Motor neuron (in vitro differentiated cells): ENCODE results near the gene HERC4. TPM values are rescaled to one million over a fixed set of nuclear protein-coding genes. Genes with fewer than 3 reads are reported as not detected.

ENCODE experiments used
- ATAC-seq, 8 experiments: fragments of 200-7000 bp; cut with Tn5 transposase; replicated peaks in 6 of 8; 2 replicates each; pipeline ENCODE4 v1.8.0; 2021; ENCODE audit warnings: mild to moderate bottlenecking in 8 of 8, moderate library complexity in 8 of 8
- H3K27ac ChIP-seq, 2 donors: fragments of 250-450 bp; sonication (Bioruptor Pico); 2 replicates each; pipeline ENCODE4 v1.9.0; 2021; ENCODE audit warnings: antibody characterized with exemption in 2 of 2, mild to moderate bottlenecking in 2 of 2, moderate library complexity in 1 of 2
- H3K4me1 ChIP-seq, 2 donors: fragments of 250-450 bp; sonication (Bioruptor Pico); replicated peaks in 1 of 2; 2 replicates each; pipeline ENCODE4 v1.6.1; 2021; ENCODE audit warnings: antibody characterized with exemption in 2 of 2, mild to moderate bottlenecking in 2 of 2, moderate library complexity in 1 of 2
- H3K4me3 ChIP-seq, 5 donors: fragments of 250-450 bp; sonication (Bioruptor Pico); 2 replicates each; pipeline ENCODE4 v1.9.0; 2021; ENCODE audit warnings: antibody characterized with exemption in 5 of 5, mild to moderate bottlenecking in 5 of 5, moderate library complexity in 4 of 5
- WGBS, 10 experiments: fragments of 450-650 bp; shearing (Covaris generic); methylation state at CpG; one replicate each; pipeline ENCODE4 v1.0.0; 2022; 5-methylcytosine and 5-hydroxymethylcytosine counted together
- in situ Hi-C, 9 experiments: fragments of 400-800 bp; cut with MboI; loops; one replicate each; pipeline ENCODE4 v1.15.0; 2021; ENCODE audit warnings: low sequenced_read_pairs in 9 of 9, low pct_unique_long_range_greater_than_20kb in 2 of 9; ENCODE audit not compliant: unreplicated experiment in 9 of 9
- total RNA-seq, 8 experiments: library from RNA; unstranded; fragments of 300-600 nt; gene quantifications; 2 replicates each; pipeline versions ENCODE4 v1.2.3 to v1.2.4, GENCODE V29; 2022

HERC4 gene
- total RNA-seq, 8 experiments from 2014 or later, result 16.4 to 80.5 (median 40.3) TPM

DNA sequence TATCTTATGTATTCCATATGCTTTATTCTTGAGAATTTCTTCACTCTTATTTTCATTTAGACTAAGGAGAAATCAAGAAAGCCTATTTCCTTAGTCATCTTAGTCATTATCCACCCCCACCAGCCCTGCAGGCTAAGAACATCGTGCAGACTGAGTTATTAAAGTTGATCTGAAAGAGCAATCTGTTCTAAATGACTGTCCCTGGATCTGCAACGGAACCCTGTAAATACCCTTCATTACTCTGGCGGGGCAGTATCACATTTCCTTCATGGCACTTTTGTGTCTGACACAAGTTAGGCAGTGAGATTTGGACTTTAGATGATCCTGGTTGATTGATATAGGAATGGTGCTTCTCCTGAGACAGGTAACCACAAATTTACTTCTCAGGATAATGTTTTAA is 30.7 kb upstream of the HERC4 start:
- WGBS, 10 experiments, result 31 to 100% (median 81%) methylated on average over 1 to 3 of the region's 3 CpGs; no CpG with 5 or more reads in 2 of the 10 experiments
- Histone ChIP-seq H3K27ac (no peak overlapping the region), H3K4me1 (no peaks in the 10 kb centered on the region), H3K4me3 (no peak overlapping the region)
- in situ Hi-C loops, result no loop called here
- ATAC-seq, result no peak

DNA sequence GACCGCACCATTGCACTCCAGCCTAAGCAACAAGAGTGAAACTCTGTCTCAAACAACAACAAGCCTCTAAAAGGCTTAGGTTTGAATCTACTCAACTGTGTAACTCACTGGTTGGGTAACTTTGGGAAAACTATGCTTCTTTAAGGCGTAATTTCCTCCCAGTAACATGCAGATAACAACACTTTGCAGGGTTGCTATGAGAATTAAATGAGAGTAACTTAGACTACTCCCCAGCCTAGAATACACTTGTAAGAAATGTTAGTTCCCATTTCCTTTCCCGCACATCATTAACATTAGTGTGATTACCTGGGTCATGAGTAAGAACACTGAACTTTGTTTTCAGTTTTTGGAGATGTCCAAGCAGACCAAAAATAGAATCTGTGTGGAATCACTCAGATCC is 28.8 kb upstream of the HERC4 start:
- WGBS, 10 experiments, result 88 to 100% (median 100%) methylated on average over 1 to 3 of the region's 3 CpGs; no CpG with 5 or more reads in 1 of the 10 experiments

GRCh38 chr10:68103261-68103878 is 28.3 kb upstream of the HERC4 start:
- H3K4me1 ChIP-seq, result no peaks in the 10 kb centered on the region
- WGBS, 10 experiments, result 43 to 100% (median 75%) methylated on average over 1 to 4 of the region's 4 CpGs
- no peak overlapping the region for H3K27ac ChIP-seq
- in situ Hi-C loops, result no loop called here
- no peak for ATAC-seq
- no peak overlapping the region for H3K4me3 ChIP-seq

More for the DNA sequence above, 28.8 kb upstream of the HERC4 start:
- no peak for ATAC-seq
- in situ Hi-C loops, result no loop called here
- Histone ChIP-seq H3K4me3 (no peak overlapping the region), H3K4me1 (no peaks in the 10 kb centered on the region), H3K27ac (no peak overlapping the region)

DNA sequence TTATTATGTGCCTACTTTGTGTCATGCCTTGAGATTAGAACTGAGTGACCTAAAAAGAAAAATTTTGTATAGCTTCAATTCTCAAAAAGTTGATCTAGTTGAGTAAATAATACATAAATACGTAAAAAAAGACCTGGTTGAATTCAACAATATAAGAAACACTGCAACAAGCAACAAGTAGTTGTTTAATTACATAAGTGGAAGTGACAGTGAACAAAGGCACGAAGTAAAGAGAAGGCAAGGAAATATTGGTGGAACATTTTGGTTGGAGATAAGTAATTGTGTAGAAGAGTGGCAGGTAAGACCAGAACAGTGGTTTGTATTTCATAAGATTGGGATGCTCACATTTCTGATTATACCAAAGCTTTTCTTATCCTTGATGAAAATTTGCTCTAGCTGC is 26.0 kb upstream of the HERC4 start:
- 67 to 100% (median 86%) methylated on average over 1 to 2 of the region's 2 CpGs for WGBS, 10 experiments
- Histone ChIP-seq H3K4me3 (no peak overlapping the region), H3K27ac (no peak overlapping the region), H3K4me1 (no peaks in the 10 kb centered on the region)
- no peak for ATAC-seq
- in situ Hi-C loops, result no loop called here

DNA sequence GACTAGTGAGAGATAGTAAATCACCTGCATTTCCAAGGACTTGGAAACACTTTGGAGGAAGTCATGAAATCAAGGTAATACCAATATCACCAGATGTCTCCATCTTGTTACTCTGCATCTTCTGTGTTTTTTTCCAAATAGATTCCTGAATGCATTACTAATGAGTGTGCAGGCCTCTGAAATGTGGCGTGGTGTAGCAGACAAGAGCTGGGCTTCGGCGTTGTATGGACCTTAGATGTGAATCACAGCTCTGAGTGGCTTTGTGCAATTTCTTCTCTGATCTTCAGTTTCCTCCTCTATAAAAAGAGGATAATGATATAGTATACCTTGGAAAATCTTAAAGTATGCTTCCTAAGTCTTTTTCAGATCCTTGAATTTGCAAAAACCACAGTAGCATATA is 24.7 kb upstream of the HERC4 start:
- 0 to 100% (median 85%) methylated on average over 1 to 3 of the region's 3 CpGs; no CpG with 5 or more reads in 2 of the 10 experiments for WGBS, 10 experiments
- ATAC-seq, result no peak
- Histone ChIP-seq H3K27ac (no peak overlapping the region), H3K4me3 (no peak overlapping the region), H3K4me1 (no peaks in the 10 kb centered on the region)
- in situ Hi-C loops, result loop anchor here in 3 of 9 experiments (25.0 kb wide), 3 partner anchors 88 to 213 kb away; no protein-coding TSS in a partner anchor

GRCh38 chr10:68096913-68097516 is 21.9 kb upstream of the HERC4 start:
- no peak overlapping the region for H3K27ac ChIP-seq
- ATAC-seq, result peak; percentile 82 to 99 (median 94)
- H3K4me1 ChIP-seq, result no peaks in the 10 kb centered on the region
- 10 to 100% (median 38%) methylated on average over 1 to 4 of the region's 4 CpGs; no CpG with 5 or more reads in 1 of the 10 experiments for WGBS, 10 experiments
- no peak overlapping the region for H3K4me3 ChIP-seq
- in situ Hi-C loops, result loop anchor here in 3 of 9 experiments (25.0 kb wide), 3 partner anchors 90 to 215 kb away; no protein-coding TSS in a partner anchor

DNA sequence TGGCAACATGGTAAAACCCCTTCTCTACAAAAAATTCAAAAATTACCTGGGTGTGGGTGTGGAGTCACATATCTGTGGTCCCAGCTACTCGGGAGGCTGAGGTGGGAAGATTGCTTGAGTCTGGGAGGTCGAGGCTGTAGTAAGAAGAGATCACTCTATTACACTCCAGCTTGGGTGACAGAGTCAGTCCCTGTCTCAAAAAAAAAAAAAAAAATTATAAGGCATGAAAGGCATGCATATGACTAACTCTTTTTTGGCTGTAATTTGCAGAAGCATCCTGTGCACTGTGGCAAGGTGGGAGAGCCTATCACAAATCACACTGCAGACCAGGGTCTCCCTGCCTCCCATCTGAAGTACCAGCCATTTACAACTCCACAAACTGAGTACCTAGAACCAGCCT is 20.1 kb upstream of the HERC4 start:
- 0 to 83% (median 40%) methylated on average over 1 to 2 of the region's 2 CpGs; no CpG with 5 or more reads in 5 of the 10 experiments for WGBS, 10 experiments
- Histone ChIP-seq H3K27ac (no peak overlapping the region), H3K4me1 (no peaks in the 10 kb centered on the region), H3K4me3 (no peak overlapping the region)
- in situ Hi-C loops, result loop anchor here in 3 of 9 experiments (25.0 kb wide), 3 partner anchors 92 to 217 kb away; no protein-coding TSS in a partner anchor
- ATAC-seq, result peak in 2 of 8 experiments; percentile 11 to 15

DNA sequence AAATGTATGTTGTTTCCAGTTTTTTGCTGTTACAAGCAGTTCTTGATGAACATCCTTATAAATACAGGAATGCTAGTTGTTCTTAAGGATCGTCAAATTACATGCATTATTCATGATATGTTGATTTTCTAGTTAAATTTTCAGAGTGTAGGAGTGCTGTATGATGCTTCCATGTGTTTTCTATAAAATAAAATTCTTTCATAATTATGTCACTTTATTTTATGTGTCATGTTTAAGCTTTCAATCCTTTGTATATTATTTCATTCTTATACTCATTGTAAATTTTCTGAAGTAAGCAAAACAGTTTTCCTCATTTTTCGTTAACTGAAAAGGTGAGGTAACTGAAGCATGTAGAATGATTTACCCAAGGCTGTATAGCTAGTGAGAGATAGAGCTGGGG is 17.4 kb upstream of the HERC4 start:
- H3K4me1 ChIP-seq, result no peaks in the 10 kb centered on the region
- in situ Hi-C loops, result loop anchor here in 3 of 9 experiments (25.0 kb wide), 3 partner anchors 95 to 220 kb away; no protein-coding TSS in a partner anchor
- H3K27ac ChIP-seq, result no peak overlapping the region
- no peak overlapping the region for H3K4me3 ChIP-seq
- ATAC-seq, result peak in 1 of 8 experiments; percentile 79
- 7 to 100% (median 53%) methylated on average over 1 to 2 of the region's 2 CpGs; no CpG with 5 or more reads in 1 of the 10 experiments for WGBS, 10 experiments

GRCh38 chr10:68090586-68090985 is 15.5 kb upstream of the HERC4 start:
- 58 to 100% (median 86%) methylated on average over 1 to 4 of the region's 4 CpGs for WGBS, 10 experiments
- in situ Hi-C loops, result loop anchor here in 3 of 9 experiments (25.0 kb wide), 3 partner anchors 97 to 222 kb away; no protein-coding TSS in a partner anchor
- no peak for ATAC-seq
- H3K27ac ChIP-seq, result no peak overlapping the region
- H3K4me1 ChIP-seq, result no peaks in the 10 kb centered on the region
- H3K4me3 ChIP-seq, result no peak overlapping the region

GRCh38 chr10:68088740-68089139 is 13.7 kb upstream of the HERC4 start:
- Histone ChIP-seq H3K27ac (no peak overlapping the region), H3K4me3 (no peak overlapping the region), H3K4me1 (no peaks in the 10 kb centered on the region)
- 50 to 100% (median 83%) methylated on average over 1 to 4 of the region's 4 CpGs for WGBS, 10 experiments
- in situ Hi-C loops, result loop anchor here in 3 of 9 experiments (25.0 kb wide), 3 partner anchors 99 to 224 kb away; no protein-coding TSS in a partner anchor
- ATAC-seq, result no peak

- WGBS, 10 experiments, result 17 to 100% (median 67%) methylated on average over 1 to 2 of the region's 2 CpGs; no CpG with 5 or more reads in 5 of the 10 experiments
- H3K27ac ChIP-seq, result no peak overlapping the region
- no peak for ATAC-seq
These were observed 12.8 kb upstream of the HERC4 start for GRCh38 chr10:68087685-68088401.

DNA sequence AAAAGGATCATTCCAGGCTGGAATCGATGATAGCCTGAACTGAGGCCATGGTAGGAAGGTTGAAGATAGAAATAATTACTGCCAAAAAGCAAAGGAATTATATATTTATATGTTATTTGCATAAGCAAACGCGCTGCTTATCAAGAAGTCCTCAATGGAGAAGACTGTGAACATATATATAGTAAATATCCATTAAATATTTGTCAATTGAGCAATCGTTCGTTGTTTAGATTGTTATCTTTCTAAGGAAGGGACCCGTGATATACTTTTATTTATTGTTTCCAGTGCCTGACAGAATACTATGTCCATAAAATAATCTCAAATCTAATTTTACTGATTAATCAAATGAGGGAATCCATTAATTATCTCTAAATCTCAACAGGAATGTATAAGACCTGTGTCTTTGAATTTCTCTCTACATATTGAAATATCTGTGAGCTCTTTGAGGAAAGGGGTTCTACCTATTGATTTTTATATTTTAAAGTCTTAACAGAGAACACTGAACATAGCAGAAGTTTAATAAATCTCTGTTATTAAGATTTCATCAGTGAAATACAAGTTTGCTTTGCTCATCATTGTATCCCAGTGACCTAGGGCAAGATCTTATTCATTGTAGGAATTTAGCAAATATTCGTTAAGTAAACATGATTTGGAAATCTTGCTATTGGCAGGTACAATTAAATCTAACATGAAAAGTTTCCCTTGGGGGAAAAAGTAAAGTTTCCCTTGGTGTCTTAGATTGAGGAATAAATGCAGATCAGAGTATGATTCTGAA is 12.0 kb upstream of the HERC4 start:
- H3K27ac ChIP-seq, result no peak overlapping the region
- 63 to 98% (median 92%) methylated on average over 2 to 7 of the region's 7 CpGs for WGBS, 10 experiments
- no peak overlapping the region for H3K4me3 ChIP-seq
- no peak for ATAC-seq
- in situ Hi-C loops, result loop anchor here in 3 of 9 experiments (25.0 kb wide), 3 partner anchors 100 to 225 kb away; no protein-coding TSS in a partner anchor
- H3K4me1 ChIP-seq, result no peaks in the 10 kb centered on the region

More at GRCh38 chr10:68087685-68088401, 12.8 kb upstream of the HERC4 start:
- no peaks in the 10 kb centered on the region for H3K4me1 ChIP-seq
- H3K4me3 ChIP-seq, result no peak overlapping the region
- in situ Hi-C loops, result loop anchor here in 3 of 9 experiments (25.0 kb wide), 3 partner anchors 99 to 224 kb away; no protein-coding TSS in a partner anchor
